H9 (cell line): Measurements from ENCODE around the gene TJP3. TPM values are rescaled to one million over a fixed set of nuclear protein-coding genes. Genes with fewer than 3 reads are reported as not detected.

Source experiments
- DNase-seq: peaks from one replicate; pipeline ENCODE4 v3.0.0-alpha.2; 2017
- H2AFZ ChIP-seq: one replicate; pipeline ENCODE4 v1.6.1; 2013; ENCODE audit warnings: mild to moderate bottlenecking, low read length, control low read depth, moderate library complexity
- H2AK5ac ChIP-seq: 2 replicates; pipeline ENCODE4 v1.6.1; 2013; ENCODE audit warnings: low read length, control low read depth, mixed read lengths; ENCODE audit not compliant: insufficient read length
- H2BK120ac ChIP-seq: one replicate; pipeline ENCODE4 v1.6.1; 2013; ENCODE audit warnings: low read depth, mild to moderate bottlenecking, low read length, control low read depth, inconsistent platforms; ENCODE audit not compliant: poor library complexity, severe bottlenecking
- H2BK12ac ChIP-seq: 2 replicates; pipeline ENCODE4 v1.6.1; 2013; ENCODE audit warnings: low read length, control low read depth, mixed read lengths, low read depth; ENCODE audit not compliant: insufficient read length
- H2BK15ac ChIP-seq: 2 replicates; pipeline ENCODE4 v1.6.1; 2013; ENCODE audit warnings: low read depth, low read length, control low read depth
- H2BK20ac ChIP-seq: one replicate; pipeline ENCODE4 v1.6.1; 2013; ENCODE audit warnings: low read depth, mild to moderate bottlenecking, low read length, control low read depth, inconsistent platforms; ENCODE audit not compliant: poor library complexity, severe bottlenecking
- H2BK5ac ChIP-seq: 2 replicates; pipeline ENCODE4 v1.6.1; 2013; ENCODE audit warnings: low read length, control low read depth, mixed read lengths; ENCODE audit not compliant: insufficient read length
- H3K14ac ChIP-seq: 2 replicates; pipeline ENCODE4 v1.6.1; 2013; ENCODE audit warnings: low read length, control low read depth; ENCODE audit not compliant: insufficient read depth
- H3K18ac ChIP-seq: 2 replicates; pipeline ENCODE4 v1.6.1; 2013; ENCODE audit warnings: low read depth, mild to moderate bottlenecking, mixed read lengths, low read length, control low read depth; ENCODE audit not compliant: insufficient read length
- H3K23ac ChIP-seq: 2 replicates; pipeline ENCODE4 v1.6.1; 2013; ENCODE audit warnings: low read length, control low read depth, mixed read lengths, low read depth; ENCODE audit not compliant: insufficient read length
- H3K23me2 ChIP-seq: 2 replicates; pipeline ENCODE4 v1.6.1; 2013; ENCODE audit warnings: low read depth, mild to moderate bottlenecking, mixed read lengths, low read length, control low read depth; ENCODE audit not compliant: insufficient read length, poor library complexity, severe bottlenecking
- H3K27ac ChIP-seq: 2 replicates; pipeline ENCODE4 v1.5.1; 2013; ENCODE audit warnings: low read length, control low read depth, mixed read lengths, low read depth; ENCODE audit not compliant: insufficient read length
- H3K27me3 ChIP-seq: 2 replicates; pipeline ENCODE4 v1.6.1; 2013; ENCODE audit warnings: low read length, control low read depth, inconsistent platforms; ENCODE audit not compliant: insufficient read depth
- H3K4ac ChIP-seq: 2 replicates; pipeline ENCODE4 v1.6.1; 2013; ENCODE audit warnings: low read depth, mild to moderate bottlenecking, control low read depth, inconsistent platforms, low read length, moderate library complexity
- H3K4me1 ChIP-seq: 2 replicates; pipeline ENCODE4 v1.6.1; 2013; ENCODE audit warnings: low read length, control low read depth, inconsistent platforms; ENCODE audit not compliant: insufficient read depth
- H3K4me2 ChIP-seq: 2 replicates; pipeline ENCODE4 v1.6.1; 2013; ENCODE audit warnings: low read length, control low read depth, mixed read lengths; ENCODE audit not compliant: insufficient read length, insufficient read depth
- H3K56ac ChIP-seq: 2 replicates; pipeline ENCODE4 v1.6.1; 2013; ENCODE audit warnings: low read depth, mild to moderate bottlenecking, mixed read lengths, low read length, control low read depth; ENCODE audit not compliant: insufficient read length
- H3K79me1 ChIP-seq: 2 replicates; pipeline ENCODE4 v1.6.1; 2013; ENCODE audit warnings: low read depth, mild to moderate bottlenecking, moderate library complexity, low read length, control low read depth, inconsistent platforms; ENCODE audit not compliant: insufficient read depth, poor library complexity, severe bottlenecking
- H3K79me2 ChIP-seq: 2 replicates; pipeline ENCODE4 v1.6.1; 2013; ENCODE audit warnings: low read length, control low read depth, inconsistent platforms; ENCODE audit not compliant: insufficient read depth
- H3K9ac ChIP-seq: 2 replicates; pipeline ENCODE4 v1.6.1; 2013; ENCODE audit warnings: low read length, control low read depth, mixed read lengths; ENCODE audit not compliant: insufficient read length; ENCODE audit errors: extremely low read depth
- H3K9me3 ChIP-seq: one replicate; pipeline ENCODE4 v1.6.1; 2013; ENCODE audit warnings: low read depth, low read length, inconsistent platforms; ENCODE audit not compliant: control insufficient read depth
- H3T11ph ChIP-seq: one replicate; pipeline ENCODE4 v1.6.1; 2013; ENCODE audit warnings: mild to moderate bottlenecking, low read length, control low read depth, inconsistent platforms
- H4K20me1 ChIP-seq: one replicate; pipeline ENCODE4 v1.6.1; 2013; ENCODE audit not compliant: control insufficient read depth, insufficient read length, insufficient read depth
- H4K5ac ChIP-seq: 2 replicates; pipeline ENCODE4 v1.6.1; 2013; ENCODE audit warnings: low read depth, mild to moderate bottlenecking, mixed read lengths, low read length, control low read depth; ENCODE audit not compliant: insufficient read length
- H4K8ac ChIP-seq: replicated peaks from 2 replicates; pipeline ENCODE4 v1.6.1; 2013; ENCODE audit warnings: low read length, control low read depth, mixed read lengths, low read depth; ENCODE audit not compliant: insufficient read length
- H4K91ac ChIP-seq: 2 replicates; pipeline ENCODE4 v1.6.1; 2013; ENCODE audit warnings: low read depth, mild to moderate bottlenecking, moderate library complexity, mixed read lengths, low read length, control low read depth; ENCODE audit not compliant: insufficient read length
- H3K27ac Mint-ChIP-seq, 3 experiments: 2 replicates in 2 of 3; 3 replicates in 1 of 3; pipeline ENCODE4 v1.8.0; 2020 to 2021; ENCODE audit warnings: mixed read lengths in 3 of 3, mild to moderate bottlenecking in 1 of 3, moderate library complexity in 1 of 3
- H3K27me3 Mint-ChIP-seq: 2 replicates; pipeline ENCODE4 v1.8.0; 2021; ENCODE audit warnings: low read depth, mild to moderate bottlenecking, moderate library complexity, mixed read lengths
- H3K36me3 Mint-ChIP-seq, 3 experiments: 2 replicates in 2 of 3; 3 replicates in 1 of 3; pipeline ENCODE4 v1.8.0; 2020 to 2021; ENCODE audit warnings: low read depth in 3 of 3, mixed read lengths in 3 of 3; ENCODE audit not compliant: insufficient read depth in 1 of 3
- H3K4me1 Mint-ChIP-seq, 2 experiments: 2 replicates each; pipeline ENCODE4 v1.8.0; 2020; ENCODE audit warnings: mixed read lengths in 2 of 2
- H3K4me3 Mint-ChIP-seq, 2 experiments: 2 replicates in 1 of 2; 3 replicates in 1 of 2; pipeline ENCODE4 v1.8.0; 2020 to 2021; ENCODE audit warnings: mild to moderate bottlenecking in 2 of 2, mixed read lengths in 2 of 2, moderate library complexity in 1 of 2
- H3K9me3 Mint-ChIP-seq, 2 experiments: 2 replicates in 1 of 2; 3 replicates in 1 of 2; pipeline ENCODE4 v1.8.0; 2020; ENCODE audit warnings: mild to moderate bottlenecking in 2 of 2, mixed read lengths in 2 of 2, moderate library complexity in 1 of 2
- CTCF ChIP-seq: fragments of 200-600 bp; sonication (generic); conservative IDR thresholded peaks from 3 replicates; pipeline ENCODE4 v1.8.0; 2021; ENCODE audit warnings: antibody characterized with exemption, mild to moderate bottlenecking
- WGBS: extraction: QIAGEN DNeasy Blood & Tissue Kit; methylation state at CpG from one replicate; pipeline ENCODE4 v1.1.7; 2013; ENCODE audit warnings: missing lambda C conversion rate, low lambda C conversion rate, mixed read lengths; ENCODE audit not compliant: insufficient read length; ENCODE audit errors: extremely low coverage; 5-methylcytosine and 5-hydroxymethylcytosine counted together
- total RNA-seq: library from RNA; stranded (reverse); gene quantifications from 2 replicates; pipeline ENCODE4 v1.2.1, GENCODE V29; 2021

The TJP3 gene
- total RNA-seq, 1 experiment from 2014 or later, result 27.3 TPM

GRCh38 chr19:3796358-3796757 is 88.2 kb downstream of the TJP3 start:
- Histone ChIP-seq H3K9me3 (no peaks in the 10 kb centered on the region), H4K20me1 (no peaks in the 10 kb centered on the region), H2BK5ac (no peak overlapping the region), H2AFZ (no peak overlapping the region), H3K4ac (no peak overlapping the region), H2AK5ac (no peak overlapping the region), H3K9ac (no peak overlapping the region), H2BK20ac (no peak overlapping the region), H2BK12ac (no peak overlapping the region), H4K5ac (no peak overlapping the region), H3K18ac (no peak overlapping the region), H3K27ac (no peak overlapping the region), H3K4me2 (no peak overlapping the region), H3K23ac (no peak overlapping the region), H4K91ac (no peak overlapping the region), H4K8ac (no peak overlapping the region), H3K4me1 (no peaks in the 10 kb centered on the region), H2BK15ac (no peak overlapping the region), H3K79me2 (no peaks in the 10 kb centered on the region), H2BK120ac (no peak overlapping the region), H3K27me3 (no peaks in the 10 kb centered on the region), H3K23me2 (peaks cover 4% of the 10 kb centered on the region), H3K14ac (no peak overlapping the region), H3K56ac (no peak overlapping the region), H3T11ph (no peak overlapping the region), H3K79me1 (no peaks in the 10 kb centered on the region)
- no peak for TF ChIP-seq CTCF
- Mint-ChIP-seq H3K9me3 (peaks cover 7 to 16% of the 10 kb centered on the region in 2 experiments), H3K4me3 (no peak overlapping the region), H3K4me1 (peaks cover 0 to 6% of the 10 kb centered on the region in 2 experiments; a peak in 2 of 4 replicates), H3K27me3 (peaks cover 45% of the 10 kb centered on the region), H3K36me3 (no peaks in the 10 kb centered on the region; a peak in 1 of 7 replicates), H3K27ac (no peak overlapping the region)
- DNase-seq, result no peak
- no CpG with 5 or more reads among the region's 2 CpGs for WGBS
